ENCODE results near the gene XCR1. TPM values are rescaled to one million over a fixed set of nuclear protein-coding genes. Genes with fewer than 3 reads are reported as not detected.

Gene XCR1
- total and polyA plus RNA-seq, 2 of the 8 experiments (the other 6 are each of a cell fraction or from before 2014, with no cell fraction given) = 0.53 TPM; not detected in 1

DNA sequence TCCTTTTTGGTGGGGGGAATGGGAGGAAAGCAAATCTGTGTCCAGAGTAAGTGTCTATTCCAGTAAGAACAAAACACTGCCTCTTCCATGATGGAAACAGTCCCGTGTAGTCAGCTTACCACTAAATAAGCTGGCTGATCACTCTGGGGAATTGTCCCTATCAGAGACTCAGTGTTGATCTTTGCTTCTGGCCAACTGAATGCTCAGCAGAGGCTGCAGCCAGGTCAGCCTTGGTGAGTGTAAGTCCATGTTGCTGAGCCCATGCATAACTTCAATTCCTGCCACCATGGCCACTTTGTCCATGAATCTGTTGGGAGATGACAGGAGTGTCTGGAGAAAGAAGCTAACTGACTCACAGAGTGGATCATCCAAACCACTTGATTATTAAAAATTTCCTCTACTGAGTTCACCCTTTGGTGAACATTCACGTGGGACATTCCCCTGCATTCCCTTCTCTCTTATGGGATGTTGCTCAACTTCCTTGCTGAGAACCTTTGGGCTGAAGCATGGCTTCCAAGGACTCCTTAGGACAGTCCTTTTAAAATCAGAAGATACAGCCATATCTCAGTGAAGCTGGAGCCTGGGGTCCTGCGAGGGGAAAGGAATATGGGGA, 33.9 kb upstream of the XCR1 start (continued):
- TF ChIP-seq, protein P1, sequence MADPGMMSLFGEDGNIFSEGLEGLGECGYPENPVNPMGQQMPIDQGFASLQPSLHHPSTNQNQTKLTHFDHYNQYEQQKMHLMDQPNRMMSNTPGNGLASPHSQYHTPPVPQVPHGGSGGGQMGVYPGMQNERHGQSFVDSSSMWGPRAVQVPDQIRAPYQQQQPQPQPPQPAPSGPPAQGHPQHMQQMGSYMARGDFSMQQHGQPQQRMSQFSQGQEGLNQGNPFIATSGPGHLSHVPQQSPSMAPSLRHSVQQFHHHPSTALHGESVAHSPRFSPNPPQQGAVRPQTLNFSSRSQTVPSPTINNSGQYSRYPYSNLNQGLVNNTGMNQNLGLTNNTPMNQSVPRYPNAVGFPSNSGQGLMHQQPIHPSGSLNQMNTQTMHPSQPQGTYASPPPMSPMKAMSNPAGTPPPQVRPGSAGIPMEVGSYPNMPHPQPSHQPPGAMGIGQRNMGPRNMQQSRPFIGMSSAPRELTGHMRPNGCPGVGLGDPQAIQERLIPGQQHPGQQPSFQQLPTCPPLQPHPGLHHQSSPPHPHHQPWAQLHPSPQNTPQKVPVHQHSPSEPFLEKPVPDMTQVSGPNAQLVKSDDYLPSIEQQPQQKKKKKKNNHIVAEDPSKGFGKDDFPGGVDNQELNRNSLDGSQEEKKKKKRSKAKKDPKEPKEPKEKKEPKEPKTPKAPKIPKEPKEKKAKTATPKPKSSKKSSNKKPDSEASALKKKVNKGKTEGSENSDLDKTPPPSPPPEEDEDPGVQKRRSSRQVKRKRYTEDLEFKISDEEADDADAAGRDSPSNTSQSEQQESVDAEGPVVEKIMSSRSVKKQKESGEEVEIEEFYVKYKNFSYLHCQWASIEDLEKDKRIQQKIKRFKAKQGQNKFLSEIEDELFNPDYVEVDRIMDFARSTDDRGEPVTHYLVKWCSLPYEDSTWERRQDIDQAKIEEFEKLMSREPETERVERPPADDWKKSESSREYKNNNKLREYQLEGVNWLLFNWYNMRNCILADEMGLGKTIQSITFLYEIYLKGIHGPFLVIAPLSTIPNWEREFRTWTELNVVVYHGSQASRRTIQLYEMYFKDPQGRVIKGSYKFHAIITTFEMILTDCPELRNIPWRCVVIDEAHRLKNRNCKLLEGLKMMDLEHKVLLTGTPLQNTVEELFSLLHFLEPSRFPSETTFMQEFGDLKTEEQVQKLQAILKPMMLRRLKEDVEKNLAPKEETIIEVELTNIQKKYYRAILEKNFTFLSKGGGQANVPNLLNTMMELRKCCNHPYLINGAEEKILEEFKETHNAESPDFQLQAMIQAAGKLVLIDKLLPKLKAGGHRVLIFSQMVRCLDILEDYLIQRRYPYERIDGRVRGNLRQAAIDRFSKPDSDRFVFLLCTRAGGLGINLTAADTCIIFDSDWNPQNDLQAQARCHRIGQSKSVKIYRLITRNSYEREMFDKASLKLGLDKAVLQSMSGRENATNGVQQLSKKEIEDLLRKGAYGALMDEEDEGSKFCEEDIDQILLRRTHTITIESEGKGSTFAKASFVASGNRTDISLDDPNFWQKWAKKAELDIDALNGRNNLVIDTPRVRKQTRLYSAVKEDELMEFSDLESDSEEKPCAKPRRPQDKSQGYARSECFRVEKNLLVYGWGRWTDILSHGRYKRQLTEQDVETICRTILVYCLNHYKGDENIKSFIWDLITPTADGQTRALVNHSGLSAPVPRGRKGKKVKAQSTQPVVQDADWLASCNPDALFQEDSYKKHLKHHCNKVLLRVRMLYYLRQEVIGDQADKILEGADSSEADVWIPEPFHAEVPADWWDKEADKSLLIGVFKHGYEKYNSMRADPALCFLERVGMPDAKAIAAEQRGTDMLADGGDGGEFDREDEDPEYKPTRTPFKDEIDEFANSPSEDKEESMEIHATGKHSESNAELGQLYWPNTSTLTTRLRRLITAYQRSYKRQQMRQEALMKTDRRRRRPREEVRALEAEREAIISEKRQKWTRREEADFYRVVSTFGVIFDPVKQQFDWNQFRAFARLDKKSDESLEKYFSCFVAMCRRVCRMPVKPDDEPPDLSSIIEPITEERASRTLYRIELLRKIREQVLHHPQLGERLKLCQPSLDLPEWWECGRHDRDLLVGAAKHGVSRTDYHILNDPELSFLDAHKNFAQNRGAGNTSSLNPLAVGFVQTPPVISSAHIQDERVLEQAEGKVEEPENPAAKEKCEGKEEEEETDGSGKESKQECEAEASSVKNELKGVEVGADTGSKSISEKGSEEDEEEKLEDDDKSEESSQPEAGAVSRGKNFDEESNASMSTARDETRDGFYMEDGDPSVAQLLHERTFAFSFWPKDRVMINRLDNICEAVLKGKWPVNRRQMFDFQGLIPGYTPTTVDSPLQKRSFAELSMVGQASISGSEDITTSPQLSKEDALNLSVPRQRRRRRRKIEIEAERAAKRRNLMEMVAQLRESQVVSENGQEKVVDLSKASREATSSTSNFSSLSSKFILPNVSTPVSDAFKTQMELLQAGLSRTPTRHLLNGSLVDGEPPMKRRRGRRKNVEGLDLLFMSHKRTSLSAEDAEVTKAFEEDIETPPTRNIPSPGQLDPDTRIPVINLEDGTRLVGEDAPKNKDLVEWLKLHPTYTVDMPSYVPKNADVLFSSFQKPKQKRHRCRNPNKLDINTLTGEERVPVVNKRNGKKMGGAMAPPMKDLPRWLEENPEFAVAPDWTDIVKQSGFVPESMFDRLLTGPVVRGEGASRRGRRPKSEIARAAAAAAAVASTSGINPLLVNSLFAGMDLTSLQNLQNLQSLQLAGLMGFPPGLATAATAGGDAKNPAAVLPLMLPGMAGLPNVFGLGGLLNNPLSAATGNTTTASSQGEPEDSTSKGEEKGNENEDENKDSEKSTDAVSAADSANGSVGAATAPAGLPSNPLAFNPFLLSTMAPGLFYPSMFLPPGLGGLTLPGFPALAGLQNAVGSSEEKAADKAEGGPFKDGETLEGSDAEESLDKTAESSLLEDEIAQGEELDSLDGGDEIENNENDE (IDR thresholded peaks at IDR 0.05; ENCODE audit: insufficient replicate concordance, low read length) = no peak
- TF ChIP-seq SRF (IDR thresholded peaks at IDR 0.05; ENCODE audit: low read depth, low read length) (no peak), RBBP5 (IDR thresholded peaks at IDR 0.05; ENCODE audit: borderline replicate concordance, low read depth, low read length) (no peak), RFX5 (IDR thresholded peaks at IDR 0.05; ENCODE audit: borderline replicate concordance, low read depth, low read length) (no peak), TCF12 (IDR thresholded peaks at IDR 0.05; ENCODE audit: low read depth, low read length) (no peak), ASH2L (IDR thresholded peaks at IDR 0.05; ENCODE audit: low read length) (no peak), TAF7 (optimal IDR thresholded peaks at IDR 0.05; ENCODE audit: borderline replicate concordance, low read depth, low read length) (no peak), CEBPB (IDR thresholded peaks at IDR 0.05; ENCODE audit: low read depth, low read length) (no peak), YY1 (IDR thresholded peaks at IDR 0.05; ENCODE audit: low read depth, low read length) (no peak), ATF3 (IDR thresholded peaks at IDR 0.05; ENCODE audit: insufficient read depth, low read depth, low read length) (no peak), CTBP2 (IDR thresholded peaks at IDR 0.05; ENCODE audit: borderline replicate concordance, insufficient read depth, insufficient read length, low read length) (no peak)

Data from H1 (cell line).